ENCODE results near the gene HIBADH.

DNA sequence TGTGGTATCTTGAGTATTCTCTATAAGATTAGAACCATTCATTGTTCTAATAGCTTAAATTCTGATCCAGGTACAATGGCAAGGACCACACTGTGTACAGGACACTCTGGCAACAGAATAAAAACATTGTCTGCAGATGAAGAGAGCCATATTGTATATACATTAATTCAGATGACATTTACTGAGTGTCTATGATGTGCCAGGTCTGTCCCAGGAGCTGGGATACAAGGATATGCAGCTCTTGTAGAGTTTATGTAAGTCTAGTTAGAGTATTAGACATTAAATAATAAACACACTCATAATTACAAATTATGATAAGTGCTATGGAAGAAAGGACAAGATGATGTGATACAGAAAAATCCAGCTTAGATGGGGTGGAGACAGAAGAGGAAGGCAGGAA, 184.1 kb downstream of the HIBADH start:
- TF ChIP-seq POLR2A (IDR thresholded peaks at IDR 0.05; ENCODE audit: low read depth, low read length), result no peak
- TF ChIP-seq POLR2AphosphoS5 (IDR thresholded peaks at IDR 0.05; ENCODE audit: low read depth, low read length), result no peak

All from GM12892 (cell line).